SK-N-SH (cell line): ENCODE measurements around the gene ASTE1. TPM values are rescaled to one million over a fixed set of nuclear protein-coding genes. Genes with fewer than 3 reads are reported as not detected.

Experiments
- CTCF ChIA-PET: fragments of 300-600, 350-600 bp; formaldehyde crosslinking; extraction: SDS; loops from one replicate; lab custom pipeline; 2021; lab: Yijun Ruan, JAX
- POLR2A ChIA-PET: fragments of 350-600 bp; sonication (Branson Sonifier 250); formaldehyde crosslinking; extraction: SDS; loops from one replicate; lab custom pipeline; 2020; ENCODE audit warnings: antibody characterized with exemption, inconsistent platforms; lab: Yijun Ruan, JAX
- DNase-seq: peaks from one replicate; pipeline ENCODE4 v3.0.0; 2012
- H2AFZ ChIP-seq: fragments of 200-600 bp; sonication (generic); 2 replicates; pipeline ENCODE4 v1.8.1; 2016; ENCODE audit warnings: antibody characterized with exemption, mild to moderate bottlenecking, low read depth
- H3F3A ChIP-seq: fragments of 200-600 bp; sonication (generic); replicated peaks from 2 replicates; pipeline ENCODE3; 2016; ENCODE audit warnings: antibody characterized with exemption, mild to moderate bottlenecking; ENCODE audit not compliant: insufficient read depth
- H3K27ac ChIP-seq, 2 experiments: fragments of 200-500 bp in 1 of 2; fragments of 200-600 bp in 1 of 2; sonication (Bioruptor generic) in 1 of 2; sonication (generic), shearing (Covaris generic) in 1 of 2; 2 replicates each; pipeline versions ENCODE4 v1.5.1 to v1.6.1; 2014 to 2016; ENCODE audit warnings: low read depth in 2 of 2, inconsistent platforms in 1 of 2, low read length in 1 of 2, mild to moderate bottlenecking in 1 of 2, mixed read lengths in 1 of 2
- H3K27me3 ChIP-seq: fragments of 200-600 bp; sonication (generic), shearing (Covaris generic); 2 replicates; pipeline ENCODE4 v1.6.1; 2016; ENCODE audit warnings: mixed run types; ENCODE audit not compliant: insufficient read depth
- H3K36me3 ChIP-seq, 2 experiments: fragments of 200-500 bp in 1 of 2; fragments of 200-600 bp in 1 of 2; sonication (Bioruptor generic) in 1 of 2; sonication (generic) in 1 of 2; replicated peaks in 1 of 2; 2 replicates each; pipeline versions ENCODE3 to v1.5.1; 2014 to 2016; ENCODE audit warnings: low read length in 1 of 2, mild to moderate bottlenecking in 1 of 2; ENCODE audit not compliant: insufficient read depth in 2 of 2, control insufficient read depth in 1 of 2
- H3K4me1 ChIP-seq, 2 experiments: fragments of 200-500 bp in 1 of 2; fragments of 200-600 bp in 1 of 2; sonication (Bioruptor generic) in 1 of 2; sonication (generic), shearing (Covaris generic) in 1 of 2; 2 replicates each; pipeline versions ENCODE4 v1.5.1 to v1.6.1; 2014 to 2016; ENCODE audit warnings: low read depth in 1 of 2, low read length in 1 of 2, mixed run types in 1 of 2; ENCODE audit not compliant: insufficient read depth in 2 of 2, control insufficient read depth in 1 of 2
- H3K4me2 ChIP-seq: fragments of 200-600 bp; sonication (generic), shearing (Covaris generic); 2 replicates; pipeline ENCODE4 v1.6.1; 2017; ENCODE audit warnings: mixed run types
- H3K4me3 ChIP-seq, 2 experiments: fragments of 200-500 bp in 1 of 2; fragments of 200-600 bp in 1 of 2; sonication (Bioruptor generic) in 1 of 2; sonication (generic), shearing (Covaris generic) in 1 of 2; 2 replicates each; pipeline versions ENCODE4 v1.5.1 to v1.8.1; 2014 to 2016; ENCODE audit warnings: low read depth in 2 of 2, inconsistent platforms in 1 of 2, low read length in 1 of 2, mild to moderate bottlenecking in 1 of 2, mixed read lengths in 1 of 2, moderate library complexity in 1 of 2
- H3K79me2 ChIP-seq: fragments of 200-600 bp; sonication (generic); 2 replicates; pipeline ENCODE4 v1.8.1; 2017; ENCODE audit warnings: mild to moderate bottlenecking; ENCODE audit not compliant: insufficient read depth
- H3K9ac ChIP-seq: fragments of 200-600 bp; sonication (generic); 2 replicates; pipeline ENCODE4 v1.6.1; 2017; ENCODE audit warnings: mixed run types
- H3K9me2 ChIP-seq: fragments of 200-600 bp; sonication (generic); 2 replicates; pipeline ENCODE4 v1.6.1; 2017; ENCODE audit warnings: mixed run types
- H3K9me3 ChIP-seq: fragments of 200-600 bp; sonication (generic); 2 replicates; pipeline ENCODE4 v1.6.1; 2017; ENCODE audit warnings: mixed run types, mild to moderate bottlenecking, moderate library complexity
- H4K20me1 ChIP-seq: fragments of 200-600 bp; sonication (generic); 2 replicates; pipeline ENCODE4 v1.6.1; 2017; ENCODE audit warnings: mild to moderate bottlenecking, mixed run types; ENCODE audit not compliant: insufficient read depth
- CHD2 ChIP-seq: fragments of 150-350 bp; IDR thresholded peaks from 2 replicates; pipeline ENCODE4 v1.6.1; 2018; ENCODE audit warnings: low read length; ENCODE audit not compliant: partially characterized antibody
- ELF1 ChIP-seq: IDR thresholded peaks from 2 replicates; pipeline ENCODE4 v1.4.0; 2012
- EP300 ChIP-seq, 2 experiments: IDR thresholded peaks; 2 replicates each; pipeline versions ENCODE4 v1.4.0 to v1.6.1; 2012; ENCODE audit warnings: borderline replicate concordance in 1 of 2, low read depth in 1 of 2, low read length in 1 of 2
- EZH2phosphoT487 ChIP-seq: fragments of 200-600 bp; sonication (generic); IDR thresholded peaks from 2 replicates; pipeline ENCODE4 v1.6.1; 2017; ENCODE audit warnings: low read depth, mixed run types, mild to moderate bottlenecking, antibody characterized with exemption, moderate library complexity, borderline replicate concordance
- FOSL2 ChIP-seq: IDR thresholded peaks from 2 replicates; pipeline ENCODE4 v1.4.0; 2012; ENCODE audit warnings: low read depth, mild to moderate bottlenecking, moderate library complexity, borderline replicate concordance
- FOXJ3 ChIP-seq: sonication (generic); formaldehyde crosslinking; IDR thresholded peaks from 2 replicates; pipeline ENCODE4 v1.5.1; 2020; ENCODE audit warnings: mild to moderate bottlenecking, missing genetic modification reagents
- FOXM1 ChIP-seq: IDR thresholded peaks from 2 replicates; pipeline ENCODE4 v1.4.0; 2012; ENCODE audit warnings: low read depth, mild to moderate bottlenecking
- GABPA ChIP-seq: IDR thresholded peaks from 2 replicates; pipeline ENCODE4 v1.4.0; 2012; ENCODE audit warnings: low read depth, mild to moderate bottlenecking
- IRF3 ChIP-seq: fragments of 150-350 bp; IDR thresholded peaks from 2 replicates; pipeline ENCODE4 v1.6.1; 2016; ENCODE audit warnings: mild to moderate bottlenecking, low read depth, low read length
- JUND ChIP-seq: IDR thresholded peaks from 2 replicates; pipeline ENCODE4 v1.4.0; 2012
- MAX ChIP-seq: IDR thresholded peaks from 2 replicates; pipeline ENCODE4 v1.4.0; 2012; ENCODE audit warnings: low read depth
- MEF2A ChIP-seq: IDR thresholded peaks from 2 replicates; pipeline ENCODE4 v1.4.0; 2012; ENCODE audit warnings: low read depth, borderline replicate concordance
- NRF1 ChIP-seq: IDR thresholded peaks from 2 replicates; pipeline ENCODE4 v1.6.1; 2012; ENCODE audit warnings: low read depth, mild to moderate bottlenecking, low read length
- POLR2AphosphoS5 ChIP-seq: IDR thresholded peaks from 2 replicates; pipeline ENCODE4 v1.6.1; 2012; ENCODE audit warnings: low read depth, low read length
- RCOR1 ChIP-seq: fragments of 150-350 bp; IDR thresholded peaks from 2 replicates; pipeline ENCODE4 v1.6.1; 2017; ENCODE audit warnings: antibody characterized with exemption, low read length
- RFX5 ChIP-seq: IDR thresholded peaks from 2 replicates; pipeline ENCODE4 v1.6.1; 2012; ENCODE audit warnings: mild to moderate bottlenecking, improper control_type of control experiment, low read length
- RXRA ChIP-seq: IDR thresholded peaks from 2 replicates; pipeline ENCODE4 v1.4.0; 2012; ENCODE audit warnings: low read depth, mild to moderate bottlenecking, borderline replicate concordance
- SIN3A ChIP-seq: IDR thresholded peaks from 2 replicates; pipeline ENCODE4 v1.6.1; 2012; ENCODE audit warnings: low read depth, mild to moderate bottlenecking, low read length, moderate library complexity, borderline replicate concordance
- SMC3 ChIP-seq: IDR thresholded peaks from 2 replicates; pipeline ENCODE4 v1.6.1; 2012; ENCODE audit warnings: low read depth, low read length, improper control_type of control experiment
- TAF1 ChIP-seq: IDR thresholded peaks from 2 replicates; pipeline ENCODE4 v1.6.1; 2012; ENCODE audit warnings: low read depth, mild to moderate bottlenecking, low read length, moderate library complexity, borderline replicate concordance
- TEAD4 ChIP-seq: IDR thresholded peaks from 2 replicates; pipeline ENCODE4 v1.4.0; 2012; ENCODE audit warnings: mild to moderate bottlenecking, borderline replicate concordance; ENCODE audit not compliant: insufficient read depth
- ZBTB33 ChIP-seq: IDR thresholded peaks from 2 replicates; pipeline ENCODE4 v1.4.0; 2012; ENCODE audit warnings: low read depth, borderline replicate concordance
- WGBS: methylation state at CpG from one replicate; pipeline ENCODE4 v1.1.6; 2017; ENCODE audit warnings: low lambda C conversion rate; 5-methylcytosine and 5-hydroxymethylcytosine counted together
- polyA plus RNA-seq, 3 experiments: library from polyadenylated mRNA; depleted of rRNA; stranded (reverse); fragments of >200 nt; gene quantifications; 2 replicates each; pipeline ENCODE4 v1.2.3, GENCODE V29; 2012

ASTE1 gene
- polyA plus RNA-seq, 1 of the 3 experiments (the other 2 are of a cell fraction) = 3.5 TPM

GRCh38 chr3:131025539-131025938, 1.1 kb downstream of the ASTE1 start (continued):
- TF ChIP-seq MAX = no peak
- no peak for TF ChIP-seq POLR2AphosphoS5
- no peak for TF ChIP-seq RXRA
- no peak for TF ChIP-seq GABPA

- no peaks in the 10 kb centered on the region for H3K9me3 ChIP-seq
- 96% methylated on average over 5 of the region's 5 CpGs for WGBS
- H2AFZ ChIP-seq = no peak overlapping the region
- no peaks in the 10 kb centered on the region for H3K9me2 ChIP-seq
- H3K4me2 ChIP-seq = no peak overlapping the region
- H4K20me1 ChIP-seq = no peaks in the 10 kb centered on the region
- peaks cover 0 to 3% of the 10 kb centered on the region in 2 experiments; a peak in 2 of 4 replicates for H3K4me1 ChIP-seq
- ChIA-PET CTCF (interaction anchor here (0.6 to 2.0 kb wide), 5 partner anchors 13 to 919 kb away, joined by 3 to 4 read pairs (median 3); no protein-coding TSS in a partner anchor), POLR2A (no interaction called here)
- H3K36me3 ChIP-seq = peaks cover 24 to 68% of the 10 kb centered on the region in 2 experiments
- H3K79me2 ChIP-seq = peaks cover 4% of the 10 kb centered on the region
- no peaks in the 10 kb centered on the region for H3K27me3 ChIP-seq
- no peak overlapping the region for H3K4me3 ChIP-seq
- H3F3A ChIP-seq = no peaks in the 10 kb centered on the region
- H3K9ac ChIP-seq = no peak overlapping the region
- DNase-seq = no peak
- H3K27ac ChIP-seq = no peak overlapping the region
- TF ChIP-seq ZBTB33 (no peak), TAF1 (no peak), JUND (no peak), MEF2A (no peak), RCOR1 (no peak), EP300 (IDR thresholded peaks at IDR 0.05; ENCODE audit: borderline replicate concordance in 1 of 2, low read depth in 1 of 2, low read length in 1 of 2) (no peak), TEAD4 (no peak)
Observed at GRCh38 chr3:131020122-131020693, 6.4 kb downstream of the ASTE1 start.

GRCh38 chr3:131018970-131019369, 7.7 kb downstream of the ASTE1 start:
- no peaks in the 10 kb centered on the region for H4K20me1 ChIP-seq
- no peaks in the 10 kb centered on the region; the same call in 1 of the 2 replicates for H3K79me2 ChIP-seq
- H3K9me3 ChIP-seq = no peaks in the 10 kb centered on the region
- H3F3A ChIP-seq = no peaks in the 10 kb centered on the region
- H3K4me2 ChIP-seq = no peak overlapping the region
- no peak overlapping the region for H3K9ac ChIP-seq
- ChIA-PET POLR2A (no interaction called here), CTCF (interaction anchor here (1.9 kb wide), 1 partner anchor 14 kb away, joined by 7 read pairs; no protein-coding TSS in a partner anchor)
- H3K27ac ChIP-seq = no peak overlapping the region; a peak in 1 of 4 replicates
- DNase-seq = no peak
- no peak overlapping the region for H3K4me3 ChIP-seq
- H2AFZ ChIP-seq = no peak overlapping the region
- no peaks in the 10 kb centered on the region for H3K27me3 ChIP-seq
- WGBS = 90% methylated on average over 3 of the region's 3 CpGs
- peaks cover 0 to 3% of the 10 kb centered on the region in 2 experiments; a peak in 2 of 4 replicates for H3K4me1 ChIP-seq
- H3K36me3 ChIP-seq = peaks cover 34 to 73% of the 10 kb centered on the region in 2 experiments
- no peaks in the 10 kb centered on the region for H3K9me2 ChIP-seq
- TF ChIP-seq CHD2 (no peak), MAX (no peak), JUND (no peak), ELF1 (no peak), RCOR1 (no peak), RFX5 (no peak), FOXM1 (no peak), IRF3 (no peak), FOSL2 (no peak), EZH2phosphoT487 (no peak), FOXJ3 (no peak), SMC3 (no peak), NRF1 (no peak), SIN3A (no peak)
